ENCODE data around the gene FBXL7.

The FBXL7 gene

GRCh38 chr5:15607076-15607475, 107.1 kb downstream of the FBXL7 start:
- Histone ChIP-seq H3K9me3 (no peaks in the 10 kb centered on the region), H3K4me1 (no peaks in the 10 kb centered on the region), H3K4me3 (no peak overlapping the region), H3K27me3 (ENCODE audit: low read depth) (no peaks in the 10 kb centered on the region), H3K36me3 (replicated peaks) (no peaks in the 10 kb centered on the region)
- in situ Hi-C loops (cut with MboI; ENCODE audit: low sequenced_read_pairs), result no loop called here
- DNase-seq (ENCODE audit: low spot score in 2 of 2), result no peak

GRCh38 chr5:15609076-15609725, 109.2 kb downstream of the FBXL7 start:
- H3K4me1 ChIP-seq, result no peaks in the 10 kb centered on the region
- in situ Hi-C loops (cut with MboI; ENCODE audit: low sequenced_read_pairs), result no loop called here
- H3K36me3 ChIP-seq (replicated peaks), result no peaks in the 10 kb centered on the region
- H3K27me3 ChIP-seq (ENCODE audit: low read depth), result no peaks in the 10 kb centered on the region
- no peaks in the 10 kb centered on the region for H3K9me3 ChIP-seq
- DNase-seq (ENCODE audit: low spot score in 2 of 2), result no peak
- no peak overlapping the region for H3K4me3 ChIP-seq

- Histone ChIP-seq H3K36me3 (replicated peaks) (no peaks in the 10 kb centered on the region), H3K4me3 (no peak overlapping the region), H3K4me1 (no peaks in the 10 kb centered on the region), H3K9me3 (no peaks in the 10 kb centered on the region), H3K27me3 (ENCODE audit: low read depth) (no peaks in the 10 kb centered on the region)
- in situ Hi-C loops (cut with MboI; ENCODE audit: low sequenced_read_pairs), result no loop called here
- DNase-seq (ENCODE audit: low spot score in 2 of 2), result no peak
These were observed 110.2 kb downstream of the FBXL7 start for GRCh38 chr5:15610216-15610615.

- Histone ChIP-seq H3K4me3 (no peak overlapping the region), H3K4me1 (no peaks in the 10 kb centered on the region), H3K9me3 (no peaks in the 10 kb centered on the region), H3K27me3 (ENCODE audit: low read depth) (no peaks in the 10 kb centered on the region), H3K36me3 (replicated peaks) (no peaks in the 10 kb centered on the region)
- in situ Hi-C loops (cut with MboI; ENCODE audit: low sequenced_read_pairs), result no loop called here
- no peak for DNase-seq (ENCODE audit: low spot score in 2 of 2)
These were observed 111.0 kb downstream of the FBXL7 start for GRCh38 chr5:15611008-15611407.

- in situ Hi-C loops (cut with MboI; ENCODE audit: low sequenced_read_pairs), result no loop called here
- H3K4me1 ChIP-seq, result no peaks in the 10 kb centered on the region
- no peaks in the 10 kb centered on the region for H3K9me3 ChIP-seq
- no peaks in the 10 kb centered on the region for H3K27me3 ChIP-seq (ENCODE audit: low read depth)
- no peaks in the 10 kb centered on the region for H3K36me3 ChIP-seq (replicated peaks)
- no peak for DNase-seq (ENCODE audit: low spot score in 2 of 2)
- no peak overlapping the region for H3K4me3 ChIP-seq
These were observed 113.1 kb downstream of the FBXL7 start for GRCh38 chr5:15612915-15613635.

- Histone ChIP-seq H3K36me3 (replicated peaks) (no peaks in the 10 kb centered on the region), H3K4me1 (no peaks in the 10 kb centered on the region), H3K9me3 (no peaks in the 10 kb centered on the region), H3K4me3 (no peak overlapping the region), H3K27me3 (ENCODE audit: low read depth) (no peaks in the 10 kb centered on the region)
- in situ Hi-C loops (cut with MboI; ENCODE audit: low sequenced_read_pairs), result no loop called here
- no peak for DNase-seq (ENCODE audit: low spot score in 2 of 2)
These were observed 114.7 kb downstream of the FBXL7 start for GRCh38 chr5:15614679-15615078.

GRCh38 chr5:15615859-15616258, 115.9 kb downstream of the FBXL7 start:
- Histone ChIP-seq H3K4me1 (no peaks in the 10 kb centered on the region), H3K4me3 (no peak overlapping the region), H3K36me3 (replicated peaks) (no peaks in the 10 kb centered on the region), H3K9me3 (no peaks in the 10 kb centered on the region), H3K27me3 (ENCODE audit: low read depth) (no peaks in the 10 kb centered on the region)
- in situ Hi-C loops (cut with MboI; ENCODE audit: low sequenced_read_pairs), result no loop called here
- no peak for DNase-seq (ENCODE audit: low spot score in 2 of 2)

- Histone ChIP-seq H3K9me3 (no peaks in the 10 kb centered on the region), H3K4me1 (no peaks in the 10 kb centered on the region), H3K4me3 (no peak overlapping the region), H3K27me3 (ENCODE audit: low read depth) (no peaks in the 10 kb centered on the region), H3K36me3 (replicated peaks) (no peaks in the 10 kb centered on the region)
- in situ Hi-C loops (cut with MboI; ENCODE audit: low sequenced_read_pairs), result no loop called here
- no peak for DNase-seq (ENCODE audit: low spot score in 2 of 2)
These were observed 119.0 kb downstream of the FBXL7 start for GRCh38 chr5:15618938-15619337.

GRCh38 chr5:15620501-15620900, 120.5 kb downstream of the FBXL7 start:
- DNase-seq (ENCODE audit: low spot score in 2 of 2), result no peak
- no peak overlapping the region for H3K4me3 ChIP-seq
- in situ Hi-C loops (cut with MboI; ENCODE audit: low sequenced_read_pairs), result no loop called here

GRCh38 chr5:15621094-15621493, 121.1 kb downstream of the FBXL7 start:
- H3K4me3 ChIP-seq, result no peak overlapping the region
- no peaks in the 10 kb centered on the region for H3K27me3 ChIP-seq (ENCODE audit: low read depth)
- no peak for DNase-seq (ENCODE audit: low spot score in 2 of 2)
- in situ Hi-C loops (cut with MboI; ENCODE audit: low sequenced_read_pairs), result no loop called here
- no peaks in the 10 kb centered on the region for H3K4me1 ChIP-seq
- H3K36me3 ChIP-seq (replicated peaks), result no peaks in the 10 kb centered on the region
- H3K9me3 ChIP-seq, result no peaks in the 10 kb centered on the region

More at GRCh38 chr5:15620501-15620900, 120.5 kb downstream of the FBXL7 start:
- Histone ChIP-seq H3K36me3 (replicated peaks) (no peaks in the 10 kb centered on the region), H3K9me3 (no peaks in the 10 kb centered on the region), H3K27me3 (ENCODE audit: low read depth) (no peaks in the 10 kb centered on the region), H3K4me1 (no peaks in the 10 kb centered on the region)

GRCh38 chr5:15623794-15624193, 123.8 kb downstream of the FBXL7 start:
- Histone ChIP-seq H3K4me1 (no peaks in the 10 kb centered on the region), H3K36me3 (replicated peaks) (no peaks in the 10 kb centered on the region), H3K9me3 (no peaks in the 10 kb centered on the region), H3K4me3 (no peak overlapping the region), H3K27me3 (ENCODE audit: low read depth) (no peaks in the 10 kb centered on the region)
- in situ Hi-C loops (cut with MboI; ENCODE audit: low sequenced_read_pairs), result no loop called here
- DNase-seq (ENCODE audit: low spot score in 2 of 2), result no peak

- no peaks in the 10 kb centered on the region for H3K27me3 ChIP-seq (ENCODE audit: low read depth)
- no peak for DNase-seq (ENCODE audit: low spot score in 2 of 2)
- no peaks in the 10 kb centered on the region for H3K4me1 ChIP-seq
These were observed 127.1 kb downstream of the FBXL7 start for GRCh38 chr5:15627109-15627508.

GRCh38 chr5:15627647-15628046, 127.7 kb downstream of the FBXL7 start:
- DNase-seq (ENCODE audit: low spot score in 2 of 2), result no peak
- no peaks in the 10 kb centered on the region for H3K4me1 ChIP-seq
- in situ Hi-C loops (cut with MboI; ENCODE audit: low sequenced_read_pairs), result no loop called here
- H3K27me3 ChIP-seq (ENCODE audit: low read depth), result no peaks in the 10 kb centered on the region
- H3K4me3 ChIP-seq, result no peak overlapping the region
- no peaks in the 10 kb centered on the region for H3K36me3 ChIP-seq (replicated peaks)
- no peaks in the 10 kb centered on the region for H3K9me3 ChIP-seq

More at GRCh38 chr5:15627109-15627508, 127.1 kb downstream of the FBXL7 start:
- H3K4me3 ChIP-seq, result no peak overlapping the region
- H3K36me3 ChIP-seq (replicated peaks), result no peaks in the 10 kb centered on the region
- no peaks in the 10 kb centered on the region for H3K9me3 ChIP-seq
- in situ Hi-C loops (cut with MboI; ENCODE audit: low sequenced_read_pairs), result no loop called here

- Histone ChIP-seq H3K4me1 (no peaks in the 10 kb centered on the region), H3K4me3 (no peak overlapping the region), H3K9me3 (no peaks in the 10 kb centered on the region), H3K36me3 (replicated peaks) (no peaks in the 10 kb centered on the region), H3K27me3 (ENCODE audit: low read depth) (no peaks in the 10 kb centered on the region)
- no peak for DNase-seq (ENCODE audit: low spot score in 2 of 2)
- in situ Hi-C loops (cut with MboI; ENCODE audit: low sequenced_read_pairs), result no loop called here
These were observed 130.5 kb downstream of the FBXL7 start for GRCh38 chr5:15630441-15630840.
